ENCODE results near the gene VPS45. TPM values are rescaled to one million over a fixed set of nuclear protein-coding genes. Genes with fewer than 3 reads are reported as not detected.
A peak's percentile ranks its signal among the peaks of the same experiment; 100 is the strongest.

Gene VPS45
- total RNA-seq, 1 donor: 36.9 TPM

- no peak overlapping the region for H3K27ac ChIP-seq (ENCODE audit: low read depth, low read length)
- no peaks in the 10 kb centered on the region for H3K9me3 ChIP-seq (ENCODE audit: low read depth, low read length)
- no peak overlapping the region for H3K4me2 ChIP-seq (ENCODE audit: insufficient read depth, low read length)
- H4K20me1 ChIP-seq (ENCODE audit: insufficient read depth, low read length): no peaks in the 10 kb centered on the region
- no peaks in the 10 kb centered on the region for H3K36me3 ChIP-seq (ENCODE audit: insufficient read depth, low read length)
- H2AFZ ChIP-seq (ENCODE audit: low read length): no peak overlapping the region
- no peaks in the 10 kb centered on the region for H3K79me2 ChIP-seq (ENCODE audit: insufficient read depth, low read length)
- no peaks in the 10 kb centered on the region for H3K27me3 ChIP-seq (ENCODE audit: insufficient read depth, low read length)
- DNase-seq (ENCODE audit: insufficient read length, low spot score, missing footprints): peak; percentile 86
- TF ChIP-seq CTCF (IDR thresholded peaks at IDR 0.05; ENCODE audit: extremely low read depth, low read depth, low read length): peak; percentile 82
- peaks cover 27% of the 10 kb centered on the region for H3K4me1 ChIP-seq (ENCODE audit: insufficient read depth, low read length)
- no peak overlapping the region for H3K4me3 ChIP-seq (ENCODE audit: insufficient read depth, low read length)
Observed at GRCh38 chr1:150165622-150166612, 98.3 kb downstream of the VPS45 start.

GRCh38 chr1:150168960-150169601 is 101.5 kb downstream of the VPS45 start:
- peak; percentile 89 for DNase-seq (ENCODE audit: insufficient read length, low spot score, missing footprints)
- H3K4me2 ChIP-seq (ENCODE audit: insufficient read depth, low read length): no peak overlapping the region
- no peak overlapping the region for H3K4me3 ChIP-seq (ENCODE audit: insufficient read depth, low read length)
- H3K9me3 ChIP-seq (ENCODE audit: low read depth, low read length): no peaks in the 10 kb centered on the region
- H3K4me1 ChIP-seq (ENCODE audit: insufficient read depth, low read length): no peaks in the 10 kb centered on the region
- peak; percentile 88 for TF ChIP-seq CTCF (IDR thresholded peaks at IDR 0.05; ENCODE audit: extremely low read depth, low read depth, low read length)
- no peak overlapping the region for H2AFZ ChIP-seq (ENCODE audit: low read length)
- H4K20me1 ChIP-seq (ENCODE audit: insufficient read depth, low read length): no peaks in the 10 kb centered on the region
- no peaks in the 10 kb centered on the region for H3K36me3 ChIP-seq (ENCODE audit: insufficient read depth, low read length)
- no peaks in the 10 kb centered on the region for H3K27me3 ChIP-seq (ENCODE audit: insufficient read depth, low read length)
- H3K79me2 ChIP-seq (ENCODE audit: insufficient read depth, low read length): no peaks in the 10 kb centered on the region
- H3K27ac ChIP-seq (ENCODE audit: low read depth, low read length): no peak overlapping the region

GRCh38 chr1:150171801-150172200 is 104.2 kb downstream of the VPS45 start:
- Histone ChIP-seq H3K79me2 (ENCODE audit: insufficient read depth, low read length) (no peaks in the 10 kb centered on the region), H4K20me1 (ENCODE audit: insufficient read depth, low read length) (no peaks in the 10 kb centered on the region), H3K4me2 (ENCODE audit: insufficient read depth, low read length) (no peak overlapping the region), H2AFZ (ENCODE audit: low read length) (no peak overlapping the region), H3K4me3 (ENCODE audit: insufficient read depth, low read length) (no peak overlapping the region), H3K9me3 (ENCODE audit: low read depth, low read length) (no peaks in the 10 kb centered on the region), H3K27me3 (ENCODE audit: insufficient read depth, low read length) (no peaks in the 10 kb centered on the region), H3K36me3 (ENCODE audit: insufficient read depth, low read length) (no peaks in the 10 kb centered on the region), H3K27ac (ENCODE audit: low read depth, low read length) (no peak overlapping the region), H3K4me1 (ENCODE audit: insufficient read depth, low read length) (no peaks in the 10 kb centered on the region)
- TF ChIP-seq CTCF (IDR thresholded peaks at IDR 0.05; ENCODE audit: extremely low read depth, low read depth, low read length): no peak
- no peak for DNase-seq (ENCODE audit: insufficient read length, low spot score, missing footprints)

GRCh38 chr1:150173141-150173585 is 105.6 kb downstream of the VPS45 start:
- no peaks in the 10 kb centered on the region for H3K27me3 ChIP-seq (ENCODE audit: insufficient read depth, low read length)
- no peak overlapping the region for H3K4me2 ChIP-seq (ENCODE audit: insufficient read depth, low read length)
- peak overlapping the region; percentile 18 for H2AFZ ChIP-seq (ENCODE audit: low read length)
- TF ChIP-seq CTCF (IDR thresholded peaks at IDR 0.05; ENCODE audit: extremely low read depth, low read depth, low read length): no peak
- no peaks in the 10 kb centered on the region for H3K4me1 ChIP-seq (ENCODE audit: insufficient read depth, low read length)
- H3K27ac ChIP-seq (ENCODE audit: low read depth, low read length): no peak overlapping the region
- no peaks in the 10 kb centered on the region for H4K20me1 ChIP-seq (ENCODE audit: insufficient read depth, low read length)
- DNase-seq (ENCODE audit: insufficient read length, low spot score, missing footprints): no peak
- H3K9me3 ChIP-seq (ENCODE audit: low read depth, low read length): no peaks in the 10 kb centered on the region
- H3K4me3 ChIP-seq (ENCODE audit: insufficient read depth, low read length): no peak overlapping the region
- no peaks in the 10 kb centered on the region for H3K79me2 ChIP-seq (ENCODE audit: insufficient read depth, low read length)
- no peaks in the 10 kb centered on the region for H3K36me3 ChIP-seq (ENCODE audit: insufficient read depth, low read length)

All from osteoblast (primary cell).